Natural killer cell (primary cell): Measurements from ENCODE around the gene TSKS. TPM values are rescaled to one million over a fixed set of nuclear protein-coding genes. Genes with fewer than 3 reads are reported as not detected.
A peak's percentile ranks its signal among the peaks of the same experiment; 100 is the strongest.

Source experiments
- ATAC-seq, 3 donors: fragments of 150-1000 bp in 2 of 3; fragments of 200-7000 bp in 1 of 3; cut with Tn5 transposase; 1 replicate in 1 of 3; 2 replicates in 2 of 3; pipeline ENCODE4 v1.10.0; 2021; ENCODE audit warnings: mild to moderate bottlenecking in 2 of 3, moderate library complexity in 2 of 3
- DNase-seq, 2 donors: peaks; one replicate each; pipeline versions ENCODE4 v3.0.0 to v3.0.0-alpha.2; 2013 to 2021; ENCODE audit warnings: mixed read lengths in 1 of 2
- H3K27ac ChIP-seq: one replicate; pipeline ENCODE4 v1.5.1; 2013; ENCODE audit warnings: mild to moderate bottlenecking, low read length
- H3K27me3 ChIP-seq: one replicate; pipeline ENCODE4 v1.6.1; 2013; ENCODE audit warnings: low read length; ENCODE audit not compliant: control insufficient read depth, insufficient read depth
- H3K36me3 ChIP-seq: one replicate; pipeline ENCODE4 v1.6.1; 2013; ENCODE audit warnings: low read length; ENCODE audit not compliant: control insufficient read depth, insufficient read depth
- H3K4me1 ChIP-seq: one replicate; pipeline ENCODE4 v1.6.1; 2013; ENCODE audit warnings: low read length; ENCODE audit not compliant: control insufficient read depth, insufficient read depth
- H3K4me3 ChIP-seq: one replicate; pipeline ENCODE4 v1.5.1; 2013; ENCODE audit warnings: low read length
- H3K9me3 ChIP-seq: one replicate; pipeline ENCODE4 v1.6.1; 2013; ENCODE audit warnings: low read length; ENCODE audit not compliant: control insufficient read depth, insufficient read depth
- H3K27ac Mint-ChIP-seq, 2 donors: one replicate each; pipeline ENCODE4 v1.8.0; 2022; ENCODE audit warnings: mild to moderate bottlenecking in 2 of 2, mixed read lengths in 2 of 2, moderate library complexity in 1 of 2
- H3K27me3 Mint-ChIP-seq, 2 donors: one replicate each; pipeline ENCODE4 v1.8.0; 2022; ENCODE audit warnings: low read depth in 2 of 2, mixed read lengths in 2 of 2
- H3K36me3 Mint-ChIP-seq: one replicate; pipeline ENCODE4 v1.8.0; 2022; ENCODE audit warnings: mixed read lengths
- H3K4me1 Mint-ChIP-seq, 2 donors: one replicate each; pipeline ENCODE4 v1.8.0; 2022; ENCODE audit warnings: mixed read lengths in 2 of 2
- H3K4me3 Mint-ChIP-seq: one replicate; pipeline ENCODE4 v1.8.0; 2022; ENCODE audit warnings: mild to moderate bottlenecking, moderate library complexity, mixed read lengths
- H3K9me3 Mint-ChIP-seq, 2 donors: one replicate each; pipeline ENCODE4 v1.8.0; 2022; ENCODE audit warnings: mixed read lengths in 2 of 2
- WGBS: methylation state at CpG from one replicate; pipeline ENCODE4 v1.1.7; 2013; ENCODE audit warnings: missing lambda C conversion rate; ENCODE audit not compliant: insufficient coverage; 5-methylcytosine and 5-hydroxymethylcytosine counted together
- intact Hi-C: fragments of 100-400 bp; cut with micrococcal nuclease; formaldehyde crosslinking; loops from one replicate; pipeline ENCODE4 v1.14.2; 2022
- total RNA-seq, 4 donors: library from RNA; stranded (reverse); fragments of 120-200 nt in 1 of 4; gene quantifications; one replicate each; pipeline versions ENCODE4 v1.2.3 to v1.2.4, GENCODE V29; 2013 to 2022
- TF ChIP-seq, protein P1 (sequence below): fragments of 200-600 bp; IDR thresholded peaks from one replicate; pipeline ENCODE4 v1.8.0; 2022; ENCODE audit warnings: antibody characterized with exemption

The TSKS gene
- total RNA-seq, 3 donors from 2014 or later (not counting 1 experiment from before 2014, with no cell fraction given): 0.35 to 2.4 (median 1.7) TPM

- Mint-ChIP-seq H3K9me3 (no peaks in the 10 kb centered on the region), H3K4me1 (peaks cover 42 to 48% of the 10 kb centered on the region in 2 donors), H3K27me3 (no peaks in the 10 kb centered on the region), H3K36me3 (peaks cover 12% of the 10 kb centered on the region), H3K4me3 (no peak overlapping the region), H3K27ac (peak overlapping the region in 1 of 2 donors; percentile 74)
- peaks cover 30% of the 10 kb centered on the region for H3K36me3 ChIP-seq
- intact Hi-C loops: no loop called here
- H3K27ac ChIP-seq: no peak overlapping the region
- TF ChIP-seq, protein P1, sequence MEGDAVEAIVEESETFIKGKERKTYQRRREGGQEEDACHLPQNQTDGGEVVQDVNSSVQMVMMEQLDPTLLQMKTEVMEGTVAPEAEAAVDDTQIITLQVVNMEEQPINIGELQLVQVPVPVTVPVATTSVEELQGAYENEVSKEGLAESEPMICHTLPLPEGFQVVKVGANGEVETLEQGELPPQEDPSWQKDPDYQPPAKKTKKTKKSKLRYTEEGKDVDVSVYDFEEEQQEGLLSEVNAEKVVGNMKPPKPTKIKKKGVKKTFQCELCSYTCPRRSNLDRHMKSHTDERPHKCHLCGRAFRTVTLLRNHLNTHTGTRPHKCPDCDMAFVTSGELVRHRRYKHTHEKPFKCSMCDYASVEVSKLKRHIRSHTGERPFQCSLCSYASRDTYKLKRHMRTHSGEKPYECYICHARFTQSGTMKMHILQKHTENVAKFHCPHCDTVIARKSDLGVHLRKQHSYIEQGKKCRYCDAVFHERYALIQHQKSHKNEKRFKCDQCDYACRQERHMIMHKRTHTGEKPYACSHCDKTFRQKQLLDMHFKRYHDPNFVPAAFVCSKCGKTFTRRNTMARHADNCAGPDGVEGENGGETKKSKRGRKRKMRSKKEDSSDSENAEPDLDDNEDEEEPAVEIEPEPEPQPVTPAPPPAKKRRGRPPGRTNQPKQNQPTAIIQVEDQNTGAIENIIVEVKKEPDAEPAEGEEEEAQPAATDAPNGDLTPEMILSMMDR: no peak
- peaks cover 34% of the 10 kb centered on the region for H3K4me1 ChIP-seq
- H3K27me3 ChIP-seq: no peaks in the 10 kb centered on the region
- H3K4me3 ChIP-seq: no peak overlapping the region
- DNase-seq: no peak
- no peaks in the 10 kb centered on the region for H3K9me3 ChIP-seq
- no peak for ATAC-seq
- WGBS: 94% methylated on average over 18 of the region's 18 CpGs
Measured at GRCh38 chr19:49782515-49782914, 19.4 kb upstream of the TSKS start.

DNA sequence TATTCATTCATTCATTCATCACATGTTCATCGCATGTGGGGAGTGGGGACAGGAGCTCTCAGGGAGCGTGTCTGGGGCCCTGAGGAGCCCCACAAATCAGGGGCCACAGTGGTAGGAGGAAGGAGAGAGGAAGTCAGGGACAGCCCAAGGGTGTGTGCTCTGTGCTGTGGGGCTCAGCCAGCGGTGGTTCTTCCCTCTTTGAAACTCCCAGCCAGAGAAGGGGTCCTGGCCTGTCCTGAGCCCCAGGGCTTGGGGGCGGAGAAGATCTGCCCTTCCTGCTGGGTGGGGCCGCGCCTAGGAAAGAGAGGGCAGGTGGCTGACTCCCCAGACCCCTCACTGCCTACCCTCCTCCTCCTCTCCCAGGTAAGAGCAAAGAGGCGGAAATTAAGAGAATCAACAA is 18.3 kb upstream of the TSKS start:
- Histone ChIP-seq H3K4me1 (peaks cover 40% of the 10 kb centered on the region), H3K27ac (peak overlapping the region; percentile 1), H3K4me3 (no peak overlapping the region), H3K36me3 (peaks cover 27% of the 10 kb centered on the region), H3K9me3 (no peaks in the 10 kb centered on the region), H3K27me3 (no peaks in the 10 kb centered on the region)
- H3K4me1 Mint-ChIP-seq: peaks cover 41 to 48% of the 10 kb centered on the region in 2 donors
- H3K4me3 Mint-ChIP-seq: no peak overlapping the region
- DNase-seq (no peak), ATAC-seq (no peak)
- H3K9me3 Mint-ChIP-seq: no peaks in the 10 kb centered on the region
- peak overlapping the region; percentile 69 to 74 for H3K27ac Mint-ChIP-seq
- WGBS: 90% methylated on average over 6 of the region's 7 CpGs
- intact Hi-C loops: no loop called here
- H3K36me3 Mint-ChIP-seq: peaks cover 12% of the 10 kb centered on the region
- TF ChIP-seq, protein P1: no peak
- no peaks in the 10 kb centered on the region for H3K27me3 Mint-ChIP-seq

DNA sequence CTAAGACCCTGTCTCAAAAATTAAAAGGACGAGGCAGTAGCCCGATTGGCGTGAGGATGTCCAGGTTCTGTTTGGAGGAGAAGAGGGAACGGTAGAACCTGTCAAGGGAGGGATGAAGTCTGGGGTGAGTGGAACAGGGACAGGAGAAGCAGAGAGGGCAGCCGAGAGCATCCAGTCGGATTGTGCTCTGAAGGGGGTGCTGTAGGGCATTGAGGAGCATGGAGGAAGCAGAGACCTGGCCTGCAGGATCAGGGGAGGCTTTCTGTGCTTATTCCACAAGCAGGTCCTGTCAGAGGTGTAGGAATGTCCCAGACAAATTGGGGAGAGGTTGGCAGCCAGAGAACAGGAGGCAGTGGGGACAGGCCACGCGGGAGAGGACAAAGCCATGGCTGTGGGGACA is 17.8 kb upstream of the TSKS start:
- Histone ChIP-seq H3K36me3 (peaks cover 24% of the 10 kb centered on the region), H3K9me3 (no peaks in the 10 kb centered on the region), H3K27me3 (no peaks in the 10 kb centered on the region), H3K27ac (peak overlapping the region; percentile 1), H3K4me1 (peaks cover 45% of the 10 kb centered on the region), H3K4me3 (no peak overlapping the region)
- TF ChIP-seq, protein P1: no peak
- no peak for DNase-seq
- Mint-ChIP-seq H3K27ac (peak overlapping the region; percentile 69 to 74), H3K9me3 (no peaks in the 10 kb centered on the region), H3K4me3 (no peak overlapping the region), H3K36me3 (peaks cover 12% of the 10 kb centered on the region), H3K4me1 (peaks cover 42 to 50% of the 10 kb centered on the region in 2 donors), H3K27me3 (no peaks in the 10 kb centered on the region)
- intact Hi-C loops: no loop called here
- no peak for ATAC-seq
- WGBS: 97% methylated on average over 8 of the region's 8 CpGs
